ENCODE results near the gene ZXDC. TPM values are rescaled to one million over a fixed set of nuclear protein-coding genes. Genes with fewer than 3 reads are reported as not detected.

Gene ZXDC
- polyA plus RNA-seq, 1 experiment = 15.8 TPM

DNA sequence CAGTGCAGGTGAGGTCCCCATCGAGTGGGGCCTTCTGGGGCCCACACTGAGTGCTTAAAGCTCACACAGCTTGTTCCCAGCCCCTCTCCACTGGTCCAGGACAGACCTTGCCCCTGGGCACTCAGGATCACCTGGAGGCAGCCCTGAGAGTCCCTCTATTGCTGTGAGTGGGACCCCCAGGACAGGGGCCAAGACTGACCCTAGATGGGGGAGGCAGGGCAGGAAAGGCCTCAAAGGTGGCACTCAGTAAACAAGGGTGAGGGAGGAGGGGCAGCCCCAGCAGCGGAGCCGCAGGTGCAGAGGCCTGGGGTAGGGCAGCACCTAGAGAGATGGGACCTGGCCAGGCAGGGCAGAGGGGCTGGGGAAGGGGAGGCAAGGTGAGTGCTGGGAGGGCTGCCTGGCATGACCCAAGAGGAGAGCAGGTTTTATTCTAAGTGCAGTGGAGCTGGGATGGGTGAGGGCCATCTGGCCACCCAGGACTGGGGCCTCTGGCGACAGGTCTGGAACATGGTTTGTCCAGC, 53.1 kb downstream of the ZXDC start:
- ChIA-PET CTCF (no interaction called here), POLR2A (no interaction called here)
- DNase-seq (ENCODE audit: low read depth) = no peak
- H3K4me3 ChIP-seq (ENCODE audit: low read depth, low read length) = no peak overlapping the region
- TF ChIP-seq, protein P1, sequence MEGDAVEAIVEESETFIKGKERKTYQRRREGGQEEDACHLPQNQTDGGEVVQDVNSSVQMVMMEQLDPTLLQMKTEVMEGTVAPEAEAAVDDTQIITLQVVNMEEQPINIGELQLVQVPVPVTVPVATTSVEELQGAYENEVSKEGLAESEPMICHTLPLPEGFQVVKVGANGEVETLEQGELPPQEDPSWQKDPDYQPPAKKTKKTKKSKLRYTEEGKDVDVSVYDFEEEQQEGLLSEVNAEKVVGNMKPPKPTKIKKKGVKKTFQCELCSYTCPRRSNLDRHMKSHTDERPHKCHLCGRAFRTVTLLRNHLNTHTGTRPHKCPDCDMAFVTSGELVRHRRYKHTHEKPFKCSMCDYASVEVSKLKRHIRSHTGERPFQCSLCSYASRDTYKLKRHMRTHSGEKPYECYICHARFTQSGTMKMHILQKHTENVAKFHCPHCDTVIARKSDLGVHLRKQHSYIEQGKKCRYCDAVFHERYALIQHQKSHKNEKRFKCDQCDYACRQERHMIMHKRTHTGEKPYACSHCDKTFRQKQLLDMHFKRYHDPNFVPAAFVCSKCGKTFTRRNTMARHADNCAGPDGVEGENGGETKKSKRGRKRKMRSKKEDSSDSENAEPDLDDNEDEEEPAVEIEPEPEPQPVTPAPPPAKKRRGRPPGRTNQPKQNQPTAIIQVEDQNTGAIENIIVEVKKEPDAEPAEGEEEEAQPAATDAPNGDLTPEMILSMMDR (IDR thresholded peaks at IDR 0.05; ENCODE audit: insufficient read depth, low read depth, low read length) = no peak
- H3K36me3 ChIP-seq (ENCODE audit: control insufficient read depth, insufficient read depth, low read length) = no peaks in the 10 kb centered on the region
- peaks cover 3% of the 10 kb centered on the region for H3K27me3 ChIP-seq (ENCODE audit: control insufficient read depth, insufficient read depth, low read length)

DNA sequence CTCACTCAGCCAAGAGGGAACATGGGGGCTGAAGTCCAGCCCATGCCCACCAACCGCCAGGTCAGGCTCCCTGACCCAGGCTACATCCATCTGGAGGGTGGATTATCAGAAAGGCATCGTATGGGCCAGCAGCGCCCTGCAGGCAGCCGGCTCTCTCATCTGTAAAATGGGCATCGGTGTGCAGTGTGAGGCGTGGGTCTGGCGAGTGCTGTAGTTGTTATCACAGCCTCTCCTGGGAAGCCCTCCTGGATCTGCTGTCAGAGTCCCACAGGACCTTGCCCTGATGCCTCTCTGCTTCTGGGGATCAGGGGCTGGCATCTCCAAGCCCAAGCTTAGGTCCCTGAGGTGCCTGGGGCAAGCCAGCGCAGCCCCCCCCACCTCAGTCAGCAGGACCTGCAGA, 53.6 kb downstream of the ZXDC start:
- TF ChIP-seq, protein P1 (IDR thresholded peaks at IDR 0.05; ENCODE audit: insufficient read depth, low read depth, low read length) = no peak
- POLR2A ChIA-PET = no interaction called here
- H3K36me3 ChIP-seq (ENCODE audit: control insufficient read depth, insufficient read depth, low read length) = no peaks in the 10 kb centered on the region
- CTCF ChIA-PET = no interaction called here
- DNase-seq (ENCODE audit: low read depth) = no peak
- H3K27me3 ChIP-seq (ENCODE audit: control insufficient read depth, insufficient read depth, low read length) = peaks cover 4% of the 10 kb centered on the region
- no peak overlapping the region for H3K4me3 ChIP-seq (ENCODE audit: low read depth, low read length)

DNA sequence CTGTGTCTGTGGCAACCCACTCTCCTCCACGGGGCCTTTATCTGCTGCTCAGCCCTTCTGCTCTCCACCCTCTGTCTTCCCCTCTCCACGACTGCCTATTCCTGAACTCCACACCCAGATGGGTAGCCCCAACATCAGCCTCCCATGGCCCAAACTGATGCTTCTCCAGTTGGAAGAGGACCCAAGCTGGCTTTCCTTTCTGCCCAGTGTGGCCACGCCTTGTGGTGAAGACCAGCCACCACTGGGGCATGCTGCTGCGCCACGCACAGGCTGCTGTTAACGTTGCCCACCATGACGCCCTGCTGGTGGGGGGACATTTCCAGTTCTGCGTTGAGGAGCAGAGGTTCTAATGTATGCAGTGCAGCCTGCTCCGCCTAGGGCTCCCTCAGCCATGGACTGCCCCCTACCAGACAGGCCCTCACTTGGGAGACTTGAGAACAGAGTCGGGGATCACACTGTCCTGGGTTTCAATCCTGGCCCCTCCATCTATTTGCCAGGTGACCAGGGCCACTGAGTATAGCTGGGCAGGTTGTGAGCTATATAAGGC, 54.0 kb downstream of the ZXDC start:
- TF ChIP-seq, protein P1 (IDR thresholded peaks at IDR 0.05; ENCODE audit: insufficient read depth, low read depth, low read length) = no peak
- H3K27me3 ChIP-seq (ENCODE audit: control insufficient read depth, insufficient read depth, low read length) = peaks cover 4% of the 10 kb centered on the region
- H3K36me3 ChIP-seq (ENCODE audit: control insufficient read depth, insufficient read depth, low read length) = no peaks in the 10 kb centered on the region
- DNase-seq (ENCODE audit: low read depth) = no peak
- ChIA-PET CTCF (no interaction called here), POLR2A (no interaction called here)
- H3K4me3 ChIP-seq (ENCODE audit: low read depth, low read length) = no peak overlapping the region

DNA sequence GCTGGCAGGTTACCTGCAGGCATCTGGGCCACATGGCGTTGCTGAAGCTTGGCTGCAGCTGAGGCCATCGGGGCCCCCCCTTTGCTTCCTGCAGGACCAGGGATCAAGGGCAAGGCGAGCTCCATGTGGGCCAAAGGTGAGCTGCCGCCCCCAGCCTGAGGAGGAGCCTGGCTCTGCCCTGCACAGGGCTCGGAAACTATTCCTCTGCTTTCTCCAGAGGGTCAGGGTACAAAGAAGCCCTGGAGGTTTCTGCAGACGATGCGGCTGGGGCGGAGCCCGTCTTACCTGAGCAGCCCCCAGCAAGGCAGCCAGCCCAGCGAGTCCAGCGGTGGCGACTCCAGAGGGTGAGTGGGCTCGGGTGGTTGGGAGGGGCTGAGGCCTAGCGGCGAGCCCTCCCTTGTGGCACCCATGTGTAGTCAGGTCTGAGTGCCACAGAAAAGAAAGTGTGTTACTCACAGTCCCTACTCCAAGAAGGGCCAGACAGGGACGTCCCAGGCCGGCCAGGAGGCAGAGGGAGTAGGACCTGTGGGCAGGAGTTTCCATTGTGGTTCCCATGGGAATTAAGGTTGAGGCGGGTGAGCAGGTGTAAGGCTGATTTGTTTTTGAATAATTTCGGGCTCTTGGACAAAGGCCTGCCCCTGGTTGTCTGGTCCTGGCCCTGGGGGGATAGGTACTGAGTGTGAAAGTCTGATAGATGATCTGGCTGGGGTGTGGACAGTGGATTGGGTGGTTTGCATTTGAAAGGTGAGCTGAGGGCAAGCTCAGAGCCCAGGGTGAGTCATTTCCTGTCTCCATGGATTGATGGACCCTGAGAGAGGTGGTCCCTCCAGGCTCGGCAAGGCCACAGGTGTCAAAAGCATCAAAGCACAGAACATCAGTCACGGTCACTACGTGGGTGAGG, 55.6 kb downstream of the ZXDC start:
- no peak overlapping the region for H3K4me3 ChIP-seq (ENCODE audit: low read depth, low read length)
- H3K36me3 ChIP-seq (ENCODE audit: control insufficient read depth, insufficient read depth, low read length) = no peaks in the 10 kb centered on the region
- POLR2A ChIA-PET = no interaction called here
- TF ChIP-seq, protein P1 (IDR thresholded peaks at IDR 0.05; ENCODE audit: insufficient read depth, low read depth, low read length) = no peak
- peaks cover 4% of the 10 kb centered on the region for H3K27me3 ChIP-seq (ENCODE audit: control insufficient read depth, insufficient read depth, low read length)
- no peak for DNase-seq (ENCODE audit: low read depth)
- CTCF ChIA-PET = no interaction called here

DNA sequence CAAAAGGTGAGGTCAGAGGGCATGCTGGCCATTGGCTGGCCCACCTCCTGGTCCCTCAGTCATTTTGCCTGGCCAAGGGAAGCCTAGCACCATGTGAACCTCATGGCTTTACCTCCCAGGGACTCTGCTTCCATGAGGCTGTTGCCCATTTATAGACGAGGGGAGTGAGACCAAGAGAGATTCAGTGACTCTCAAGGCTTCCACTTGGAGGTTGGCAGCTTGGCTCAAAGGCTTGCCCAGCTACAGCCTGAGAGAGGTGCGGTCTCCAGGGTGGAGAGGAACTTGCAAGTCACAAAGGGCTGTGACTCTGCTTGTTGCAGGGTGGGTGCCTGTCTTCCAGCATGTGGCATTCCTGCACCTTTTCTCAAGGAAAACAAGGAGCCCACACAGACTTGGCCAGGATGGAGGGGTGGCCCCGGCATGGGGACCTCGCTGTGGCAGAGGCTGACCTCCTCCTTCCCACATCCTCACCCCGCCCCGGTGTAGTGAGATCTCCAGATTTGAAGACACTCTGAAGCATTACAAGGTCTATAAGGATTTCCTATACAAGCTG, 56.5 kb downstream of the ZXDC start:
- Histone ChIP-seq H3K4me3 (ENCODE audit: low read depth, low read length) (no peak overlapping the region), H3K27me3 (ENCODE audit: control insufficient read depth, insufficient read depth, low read length) (peaks cover 4% of the 10 kb centered on the region), H3K36me3 (ENCODE audit: control insufficient read depth, insufficient read depth, low read length) (no peaks in the 10 kb centered on the region)
- no peak for DNase-seq (ENCODE audit: low read depth)
- TF ChIP-seq, protein P1 (IDR thresholded peaks at IDR 0.05; ENCODE audit: insufficient read depth, low read depth, low read length) = no peak
- POLR2A ChIA-PET = no interaction called here
- CTCF ChIA-PET = no interaction called here
